GM12873 (cell line): Measurements from ENCODE around the gene TEK.
A peak's percentile ranks its signal among the peaks of the same experiment; 100 is the strongest.

ENCODE experiments used
- CTCF ChIP-seq: IDR thresholded peaks from 2 replicates; pipeline ENCODE4 v1.5.1; 2012; ENCODE audit warnings: low read depth, mild to moderate bottlenecking, moderate library complexity, low read length, control low read depth; ENCODE audit not compliant: insufficient read depth; ENCODE audit errors: missing control alignments

The TEK gene

GRCh38 chr9:27212621-27213020, 103.6 kb downstream of the TEK start:
- no peak for TF ChIP-seq CTCF

DNA sequence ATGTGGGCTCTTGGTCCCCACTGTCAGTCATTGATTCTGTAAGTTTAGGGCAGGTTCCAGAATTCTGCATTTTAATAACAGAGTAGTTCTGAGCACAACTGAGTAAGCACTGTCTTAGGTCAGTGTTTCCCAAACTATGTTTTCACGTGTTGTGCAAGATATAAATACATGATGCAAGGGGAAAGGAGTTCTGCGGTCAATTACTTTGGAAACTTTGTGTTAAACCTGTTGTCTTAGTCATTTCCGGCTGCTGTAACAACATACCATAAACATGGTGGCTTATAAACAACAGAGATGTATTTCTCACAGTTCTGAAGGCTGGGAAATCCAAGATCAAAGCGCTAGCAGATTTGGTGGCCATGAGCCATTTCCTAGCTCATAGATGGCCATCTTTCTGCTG, 118.2 kb downstream of the TEK start:
- TF ChIP-seq CTCF: no peak

DNA sequence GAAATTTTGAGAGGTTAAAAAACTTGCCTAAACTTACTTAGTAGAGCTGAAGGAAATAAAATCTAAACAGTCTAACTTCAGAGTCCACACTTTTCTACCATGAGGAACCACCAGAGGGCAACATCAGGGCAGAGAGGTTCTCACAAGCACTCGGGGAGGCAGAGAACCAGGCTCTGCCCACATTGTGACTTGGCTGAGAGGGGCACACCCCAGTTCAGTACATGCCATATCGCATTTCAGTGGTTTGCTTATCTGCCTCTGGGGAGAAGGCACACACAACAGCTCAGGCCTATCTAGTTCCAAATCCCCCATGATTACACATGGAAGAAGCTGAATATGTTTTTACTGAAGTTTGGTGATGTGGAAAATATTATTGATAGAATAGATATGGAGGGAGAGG, 138.7 kb downstream of the TEK start:
- peak; percentile 70 for TF ChIP-seq CTCF

GRCh38 chr9:27248702-27249101, 139.7 kb downstream of the TEK start:
- TF ChIP-seq CTCF: no peak

GRCh38 chr9:27258662-27259061, 149.6 kb downstream of the TEK start:
- no peak for TF ChIP-seq CTCF

GRCh38 chr9:27260789-27261516, 151.9 kb downstream of the TEK start:
- TF ChIP-seq CTCF: no peak

DNA sequence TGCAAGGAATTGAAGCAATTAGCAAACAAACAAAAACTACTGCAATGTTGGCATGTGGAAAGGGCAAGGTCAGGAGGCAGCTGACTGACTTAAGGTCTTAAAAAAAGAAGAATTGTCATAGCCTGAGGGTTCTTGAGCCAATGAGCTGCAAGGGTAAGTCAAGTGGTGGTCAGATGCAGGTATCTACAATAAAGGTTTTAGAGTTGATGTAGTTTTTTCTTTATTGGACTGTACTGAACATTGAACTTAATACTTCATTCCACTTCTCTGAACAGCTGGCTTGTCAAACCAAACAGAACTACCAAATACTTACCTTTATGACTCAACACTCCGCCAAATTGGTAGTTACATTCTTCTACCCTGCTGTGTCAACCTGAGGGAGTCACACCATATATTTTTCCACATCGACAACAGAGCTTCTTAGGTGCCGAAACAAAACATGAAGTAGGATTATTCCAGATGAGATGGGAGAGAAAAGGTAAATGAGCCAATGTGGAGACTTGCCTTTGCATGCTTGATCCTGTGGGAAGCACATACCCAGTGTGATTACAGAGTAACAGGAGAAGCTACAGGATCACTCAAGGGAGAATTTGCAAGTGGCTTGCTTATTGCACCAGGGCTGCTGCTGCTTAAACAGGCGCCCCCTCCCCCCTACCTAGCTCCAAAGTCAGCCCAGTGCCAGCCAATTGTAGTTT, 152.6 kb downstream of the TEK start:
- TF ChIP-seq CTCF: no peak
